GM21390 (cell line): Measurements from ENCODE around the gene AVPI1.
"Not testable (repeated sequence)": the region's sequence is repeated elsewhere in the genome, so short reads cannot be mapped to it uniquely, and the experiment has no call there.

Source experiments
- ATAC-seq: cut with Tn5 transposase; IDR thresholded peaks from one replicate; pipeline ENCODE4 v1.9.1; 2021; ENCODE audit not compliant: unreplicated experiment

The AVPI1 gene

DNA sequence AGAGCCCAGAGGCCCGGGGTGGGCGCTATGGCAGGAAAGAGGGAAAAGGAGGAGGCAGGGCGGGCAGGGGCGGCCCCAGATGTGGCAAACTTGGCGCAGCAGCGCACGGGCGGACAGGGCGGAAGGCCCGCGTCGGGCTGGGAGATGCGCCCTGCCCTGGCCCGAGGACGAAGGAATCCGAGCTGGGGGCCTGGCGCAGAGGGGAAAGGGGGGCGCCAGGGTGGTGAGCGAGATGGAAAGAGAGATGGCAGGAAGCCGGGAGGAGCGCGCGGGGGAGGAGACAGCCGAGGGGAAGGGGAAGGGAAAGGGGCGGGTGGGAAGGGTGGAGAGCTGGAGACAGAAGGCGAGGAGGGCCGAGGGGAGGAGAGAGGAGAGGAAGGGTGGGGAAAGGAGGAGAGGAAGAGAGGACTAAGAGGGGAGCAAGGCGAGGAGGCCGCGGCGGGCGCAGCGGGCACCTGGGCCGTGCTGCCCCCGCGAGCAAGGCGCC is 26.3 kb upstream of the AVPI1 start, which contains the start of gene MARVELD1:
Gene MARVELD1, plus strand, starts transcription at position 392 of the 487 bp plus-strand sequence. CDS start 147 bp downstream, outside the sequence.
- no peak for ATAC-seq

DNA sequence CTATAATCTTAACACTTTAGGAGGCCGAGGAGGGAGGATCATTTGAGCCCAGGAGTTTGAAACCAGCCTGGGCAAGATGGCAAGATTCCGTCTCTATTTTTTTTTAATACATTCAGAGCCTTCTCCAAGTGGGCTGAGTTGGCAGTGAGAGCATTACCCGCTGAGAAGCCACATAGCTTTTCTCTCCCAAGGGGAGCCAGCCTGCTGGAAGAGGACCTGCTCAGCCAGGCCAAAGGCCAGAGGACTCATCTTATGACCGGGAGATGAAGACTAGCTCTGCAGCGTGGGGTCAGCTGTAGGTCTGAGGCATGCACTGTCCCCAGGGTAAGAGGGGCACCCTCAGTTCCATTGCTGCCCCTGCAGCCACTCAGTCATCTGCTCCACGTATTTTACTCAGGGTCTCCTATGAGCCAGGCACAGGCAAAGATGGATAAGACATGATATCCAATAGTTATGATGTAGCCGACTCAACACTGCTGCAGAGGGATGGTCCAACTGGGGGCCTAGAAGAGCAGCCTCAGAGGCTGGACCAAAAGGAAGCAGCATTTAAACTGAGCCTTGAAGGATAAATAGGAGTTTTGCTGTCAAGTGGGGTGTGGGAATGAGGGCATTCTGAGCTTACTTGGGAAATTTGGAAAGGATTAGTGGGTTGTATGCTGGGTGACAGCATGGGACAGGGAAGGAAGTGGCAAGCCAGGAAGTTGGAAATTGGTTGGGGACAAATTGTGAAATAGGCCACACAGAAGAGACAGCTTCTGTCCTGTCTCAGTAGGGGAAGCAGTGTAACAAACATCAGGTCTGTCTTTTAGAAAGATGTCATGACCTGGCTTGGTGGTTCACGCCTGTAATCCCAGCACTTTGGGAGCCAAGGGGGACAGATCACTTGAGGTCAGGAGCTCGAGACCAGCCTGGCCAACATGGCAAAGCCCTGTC is 24.9 kb upstream of the AVPI1 start:
- no peak for ATAC-seq

DNA sequence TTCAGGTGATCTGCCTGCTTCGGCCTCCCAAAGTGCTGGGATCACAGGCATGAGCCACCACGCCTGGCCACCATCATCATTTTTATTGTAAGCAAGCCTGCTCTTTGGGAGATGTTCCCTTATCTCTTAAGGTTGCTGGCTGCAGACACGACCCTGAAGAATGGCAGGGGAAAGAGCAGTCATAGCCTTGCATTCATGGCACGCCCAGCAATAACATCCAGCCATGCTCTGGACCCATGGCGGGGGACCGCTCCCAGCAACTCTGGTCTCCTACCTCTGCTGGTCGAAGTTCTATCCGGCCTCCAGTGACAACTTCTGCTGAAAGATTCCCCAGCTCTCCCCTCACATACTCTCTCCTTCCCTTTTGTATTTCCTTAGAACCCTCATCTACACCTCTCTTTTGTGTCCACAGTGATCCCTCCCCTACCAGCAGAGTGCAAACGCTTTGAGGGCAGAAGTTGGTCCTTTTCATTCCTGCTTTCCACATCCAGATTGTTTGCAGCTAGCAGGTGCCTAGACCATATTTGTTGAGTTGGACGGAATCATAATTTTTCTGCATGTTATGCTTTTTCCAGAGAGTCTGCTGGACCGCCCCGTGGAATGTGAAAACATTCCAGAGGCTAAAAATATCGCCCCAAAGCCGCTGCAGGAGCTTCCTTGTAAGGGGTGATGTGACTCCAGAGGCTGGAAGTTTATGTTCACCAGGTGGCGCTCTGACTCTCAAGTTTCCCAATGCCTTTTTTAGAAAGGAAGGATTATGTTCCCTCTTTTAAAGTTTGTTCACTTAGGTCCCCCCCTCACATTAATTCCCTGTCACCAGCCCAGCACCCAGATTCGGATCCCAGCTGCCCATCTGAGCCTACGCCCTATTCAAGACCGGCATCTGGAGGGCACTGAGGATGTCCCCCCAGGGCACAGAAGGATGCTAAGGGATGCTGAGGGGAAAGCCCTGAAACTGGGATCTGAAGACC is 22.2 kb upstream of the AVPI1 start:
- no peak for ATAC-seq

DNA sequence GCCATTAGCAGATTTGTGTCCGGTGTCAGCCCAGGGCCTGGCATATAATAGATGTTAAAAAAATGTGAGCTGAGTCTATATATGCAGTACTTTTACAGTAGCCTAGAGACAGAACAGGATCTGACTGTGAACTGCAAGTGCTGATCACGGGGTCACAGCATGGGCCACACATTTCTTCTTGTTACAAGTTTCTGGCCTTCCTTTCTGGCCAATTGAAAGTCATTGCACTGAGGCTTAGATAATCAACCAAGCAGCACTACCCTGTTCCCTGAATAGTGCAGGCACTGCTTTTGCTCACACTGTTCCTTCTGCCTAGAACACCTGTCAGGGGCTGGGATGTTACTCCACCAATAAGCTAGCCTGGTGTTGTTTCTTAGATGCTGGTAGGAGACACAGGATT is 21.1 kb upstream of the AVPI1 start:
- no peak for ATAC-seq

DNA sequence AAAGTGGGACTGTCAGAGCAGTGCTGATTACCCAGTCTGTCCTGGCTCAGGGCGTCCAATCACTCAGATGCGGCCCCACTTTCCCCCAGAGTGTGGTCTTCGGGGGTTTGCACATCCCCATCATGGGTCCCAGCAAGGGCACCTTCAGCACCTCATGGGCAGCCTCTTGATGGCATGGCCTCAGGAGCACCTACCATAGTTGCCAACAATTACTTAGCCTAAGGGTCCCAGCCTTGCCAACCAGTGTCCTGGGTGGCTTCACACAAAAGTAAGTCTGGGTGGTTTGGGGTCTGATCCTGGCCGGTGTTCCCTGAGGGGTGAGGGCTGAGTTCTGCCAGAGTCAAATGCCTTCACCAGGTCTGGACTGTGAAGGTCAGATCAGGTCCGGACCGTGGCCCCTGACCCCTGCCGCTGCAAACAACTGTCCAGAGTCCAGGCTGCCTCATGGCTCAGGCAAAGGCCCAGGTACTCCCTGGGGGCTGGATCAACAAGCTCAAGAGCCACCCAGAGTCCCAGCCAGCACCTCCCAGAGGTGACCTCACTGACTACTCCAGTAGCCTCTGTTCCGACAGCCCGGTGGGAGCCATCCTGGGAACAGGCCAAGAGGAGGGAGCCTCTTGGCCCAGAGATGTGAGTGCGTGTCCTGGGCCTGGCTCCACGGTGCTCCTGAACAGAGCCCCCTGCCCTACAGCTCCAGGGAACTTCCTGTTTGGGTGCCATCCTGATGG is 20.3 kb upstream of the AVPI1 start:
- ATAC-seq, result no peak

DNA sequence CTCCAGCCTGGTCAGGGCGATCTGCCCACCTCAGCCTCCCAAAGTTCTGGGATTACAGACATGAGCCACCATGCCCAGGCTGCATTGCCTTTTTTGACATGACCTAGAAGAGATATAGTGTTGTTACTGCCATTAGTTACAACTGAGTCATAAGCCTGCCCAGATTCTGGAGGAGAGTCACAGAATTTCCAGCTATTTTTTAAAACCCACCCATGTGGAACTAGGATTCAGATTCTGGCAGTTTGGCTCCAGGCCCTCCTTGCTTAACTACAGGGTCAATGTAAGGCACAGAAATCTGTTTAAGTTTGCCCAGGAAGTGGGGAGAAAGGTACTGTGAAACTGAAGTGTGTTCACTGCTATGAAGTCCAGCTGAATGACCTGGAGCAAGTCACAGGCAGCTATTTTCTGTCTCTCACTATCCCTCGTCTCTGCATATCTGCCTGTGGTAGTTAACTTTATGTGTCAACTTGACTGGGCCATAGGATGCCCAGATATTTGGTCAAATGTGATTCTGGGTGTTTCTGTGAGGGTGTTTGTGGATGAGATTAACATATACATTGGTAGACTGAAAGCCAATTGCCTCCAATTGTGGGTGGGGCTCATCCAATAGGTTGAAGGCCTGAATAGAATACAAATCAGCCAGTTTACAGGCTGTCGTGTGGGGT is 18.1 kb upstream of the AVPI1 start:
- no peak for ATAC-seq

DNA sequence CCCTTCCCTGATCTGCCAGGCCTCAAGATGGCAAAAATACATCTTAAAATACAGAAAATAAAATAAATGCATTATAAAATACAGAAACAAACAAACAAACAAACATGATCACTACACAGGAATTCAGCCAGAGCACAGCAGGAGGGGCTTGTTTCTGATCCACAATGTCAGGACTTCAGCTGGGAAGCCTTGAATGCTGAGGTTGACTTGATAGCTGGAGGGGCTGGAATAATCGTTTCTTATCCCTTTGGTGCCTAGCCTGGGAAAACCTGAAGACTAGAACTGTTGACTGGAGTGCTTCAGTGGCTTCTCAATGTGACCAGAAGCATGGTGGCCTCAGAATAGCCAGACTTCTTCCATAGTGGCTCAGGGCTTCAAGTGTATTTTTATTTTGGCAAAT is 17.3 kb upstream of the AVPI1 start:
- no peak for ATAC-seq

DNA sequence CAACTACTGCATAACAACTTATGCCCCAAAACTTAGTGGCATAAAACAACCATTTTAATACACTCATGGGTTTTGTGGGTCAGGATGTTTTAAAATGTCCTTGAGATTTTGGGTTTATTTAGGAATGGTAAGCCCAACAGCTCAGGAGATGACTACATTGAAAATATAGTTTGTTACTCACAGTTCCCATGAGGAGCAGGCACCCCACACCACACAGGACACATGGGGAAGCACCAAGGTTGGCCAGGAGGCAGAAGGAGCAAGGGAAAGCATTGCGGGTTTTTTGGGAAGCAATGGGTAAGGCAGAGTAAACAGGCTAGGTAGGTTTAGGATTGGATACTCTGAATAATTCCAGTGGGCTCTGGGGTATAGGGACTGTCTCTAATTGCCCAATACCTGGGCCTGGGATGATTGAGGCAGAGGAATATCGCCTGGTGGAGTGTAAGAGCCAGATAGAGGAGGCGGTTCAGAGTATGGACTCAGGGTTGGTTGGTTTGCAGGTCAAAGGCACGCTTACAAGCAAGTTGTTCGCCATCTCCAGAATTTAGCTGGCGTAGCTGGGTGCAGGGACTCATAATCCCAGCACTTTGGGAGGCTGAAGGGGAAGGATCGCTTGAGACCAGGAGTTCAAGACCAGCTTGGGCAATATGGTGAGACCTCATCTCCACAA is 16.5 kb upstream of the AVPI1 start:
- ATAC-seq, result no peak

DNA sequence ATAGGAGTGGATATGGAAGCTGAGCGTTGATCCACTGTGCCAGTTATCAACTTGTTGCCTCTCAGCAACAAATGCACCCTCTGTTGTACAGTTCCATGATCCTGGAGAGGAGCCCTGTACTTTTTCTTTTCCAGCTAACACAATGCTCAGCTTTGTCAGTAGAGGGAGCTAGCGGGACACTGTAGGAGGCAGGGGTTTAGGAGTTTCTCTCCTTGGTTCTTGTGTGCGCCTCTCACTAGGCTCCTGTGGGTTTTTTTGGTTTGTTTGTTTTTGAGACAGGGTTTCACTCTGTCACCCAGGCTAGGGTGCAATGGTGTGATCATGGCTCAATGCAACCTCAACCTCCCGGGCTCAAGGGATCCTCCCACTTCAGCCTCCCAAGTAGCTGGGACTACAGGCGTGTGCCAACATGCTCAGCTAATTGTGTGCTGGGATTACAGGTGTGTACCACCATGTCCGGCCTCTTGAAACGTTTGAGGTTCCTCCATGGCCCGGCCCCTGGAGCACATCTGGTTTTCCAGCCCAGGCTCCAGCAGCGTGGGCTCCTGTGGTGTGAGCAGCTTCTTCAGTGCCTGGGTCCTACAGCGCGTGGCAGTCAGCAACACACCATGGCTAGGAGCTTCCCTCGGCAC is 14.5 kb upstream of the AVPI1 start:
- ATAC-seq, result peak; percentile 77

DNA sequence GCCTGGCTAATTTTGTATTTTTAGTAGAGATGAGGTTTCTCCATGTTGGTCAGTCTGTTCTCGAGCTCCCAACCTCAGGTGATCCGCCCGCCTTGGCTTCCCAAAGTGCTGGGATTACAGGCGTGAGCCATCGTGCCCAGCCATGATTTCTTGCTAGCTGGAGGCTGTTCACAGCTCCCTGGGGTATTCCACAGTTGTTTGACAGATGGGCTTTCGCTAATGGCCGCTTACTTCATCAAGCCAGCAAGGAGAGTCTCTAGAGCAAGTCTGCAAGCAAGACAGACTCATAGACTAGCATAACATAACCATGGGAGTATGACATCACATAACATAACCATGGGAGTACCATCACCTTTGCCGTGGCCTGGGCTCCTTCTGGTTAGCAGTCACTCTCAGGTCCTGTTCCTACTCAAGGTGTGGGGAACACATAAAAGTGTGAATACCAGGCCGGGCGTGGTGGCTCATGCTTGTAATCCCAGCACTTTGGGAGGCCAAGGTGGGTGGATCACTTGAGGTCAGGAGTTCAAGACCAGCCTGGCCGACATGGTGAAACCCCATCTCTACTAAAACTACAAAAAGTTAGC is 11.1 kb upstream of the AVPI1 start:
- not testable (repeated sequence) for ATAC-seq

DNA sequence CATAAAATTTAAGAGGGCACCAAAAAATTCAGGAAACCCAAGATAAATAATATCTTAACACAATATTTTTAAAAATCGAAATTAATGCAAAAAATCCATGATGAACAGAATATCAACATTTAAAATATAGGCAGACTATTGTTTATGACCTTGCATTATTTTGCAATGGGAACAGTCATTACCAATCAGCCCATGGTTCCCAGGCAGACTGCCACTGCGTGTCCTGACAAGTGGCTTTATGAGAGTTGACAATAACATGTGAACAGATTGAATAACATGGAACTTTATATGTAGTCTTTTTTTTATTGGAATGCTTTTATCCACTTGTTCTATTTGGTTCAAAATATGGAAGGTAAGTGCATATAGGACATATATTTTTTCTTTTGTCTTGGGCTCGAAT is 3.1 kb upstream of the AVPI1 start:
- no peak for ATAC-seq

DNA sequence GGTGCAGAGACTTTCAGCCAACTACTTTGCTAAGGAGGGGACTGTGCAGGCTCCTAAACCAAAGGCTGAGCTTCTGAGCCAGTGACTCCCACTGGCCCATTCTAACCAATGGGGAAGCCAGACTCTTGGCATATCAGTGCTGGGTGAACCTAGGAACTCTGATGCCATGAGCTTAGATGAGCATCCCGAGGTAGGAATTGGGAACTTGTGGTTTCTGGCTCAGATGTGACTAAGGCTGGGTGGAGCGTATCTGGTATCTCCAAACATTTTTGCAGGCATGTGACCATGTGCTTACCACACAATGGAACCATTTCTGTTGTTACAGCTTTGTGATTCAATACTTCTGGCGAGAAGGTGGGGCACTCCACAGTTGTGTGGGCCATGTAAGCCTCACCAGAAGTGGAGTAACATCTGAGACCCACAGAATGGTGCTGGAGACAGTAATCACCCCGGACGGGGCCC is 2.5 kb upstream of the AVPI1 start:
- ATAC-seq, result no peak

DNA sequence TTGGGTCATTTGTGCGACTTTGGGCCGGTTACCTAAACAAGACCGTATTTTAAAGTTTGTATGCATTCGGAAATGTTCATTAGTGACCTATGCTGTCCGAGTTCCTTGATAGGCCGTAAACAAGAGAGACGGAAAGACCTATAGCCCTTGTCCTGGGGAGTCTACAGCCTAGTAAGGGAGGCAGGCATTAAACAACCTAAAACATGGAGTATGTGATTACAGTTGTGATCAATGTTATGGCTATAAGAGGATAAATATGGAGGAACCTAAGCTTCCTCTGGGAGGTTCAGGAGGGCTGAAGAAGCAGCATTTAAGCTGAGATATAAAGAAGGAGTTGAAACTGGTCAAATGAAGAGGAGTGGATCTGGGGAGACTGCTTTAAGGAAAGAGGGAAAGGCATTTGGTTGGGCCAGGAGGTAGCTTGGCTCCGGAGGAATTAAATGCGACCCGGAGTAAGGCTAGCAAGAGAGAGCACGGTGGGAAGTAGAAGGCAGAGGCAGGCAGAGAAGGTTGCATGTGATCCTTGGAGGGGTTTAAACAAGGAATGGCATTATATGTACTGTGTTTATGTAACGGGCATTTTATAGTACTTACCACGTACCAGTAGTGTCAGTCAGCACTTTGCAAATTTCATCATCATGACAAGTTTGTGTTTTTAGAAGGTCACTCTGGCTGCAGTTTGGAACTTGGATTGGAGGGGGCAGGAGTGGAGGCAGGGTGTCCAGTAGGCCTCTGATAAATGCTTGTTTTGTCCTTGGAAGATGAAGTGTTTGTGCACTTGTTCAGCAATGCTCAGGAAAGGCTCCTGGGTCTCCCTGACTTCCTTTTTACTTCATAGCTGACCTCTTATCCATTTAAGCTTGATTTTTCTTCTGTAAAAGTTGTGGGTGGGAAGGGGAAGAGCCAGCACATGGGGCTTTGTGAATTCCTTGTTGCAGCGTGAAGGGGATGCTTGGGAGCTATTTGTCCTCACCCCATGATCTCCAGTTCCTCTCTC is 1.0 kb upstream of the AVPI1 start:
- ATAC-seq, result no peak

DNA sequence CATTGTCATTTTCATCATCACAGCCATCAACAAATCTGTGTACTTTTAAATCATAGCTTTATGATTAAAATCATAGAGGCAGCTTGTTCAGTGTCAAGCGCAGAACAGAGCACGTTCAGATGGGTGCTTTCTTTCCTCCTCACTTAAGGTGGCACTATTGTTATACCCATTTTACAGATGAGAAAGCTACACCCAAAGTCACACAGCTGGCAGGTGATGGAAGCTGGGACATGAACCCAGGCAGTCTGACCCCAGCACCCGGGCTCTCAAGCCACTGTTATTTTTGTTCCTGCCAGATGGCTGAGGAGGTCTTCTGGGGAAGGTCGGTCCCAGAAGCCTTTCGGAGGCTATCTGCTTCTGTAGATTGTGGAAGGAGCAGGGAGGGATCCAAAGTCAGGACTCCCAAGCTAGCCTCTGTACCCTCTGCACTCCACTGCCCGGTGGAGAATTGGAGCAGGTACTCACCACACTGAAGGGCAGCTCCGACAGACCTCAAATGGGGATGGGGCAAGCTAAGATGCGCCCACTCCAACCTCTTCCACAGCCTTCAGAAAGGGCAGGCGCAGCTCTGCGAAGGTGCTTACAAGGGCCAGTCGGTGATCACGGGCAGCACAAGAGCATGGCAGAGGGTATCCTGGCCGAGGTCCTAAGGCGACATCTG is 610 bp downstream of the AVPI1 start:
- ATAC-seq, result no peak

DNA sequence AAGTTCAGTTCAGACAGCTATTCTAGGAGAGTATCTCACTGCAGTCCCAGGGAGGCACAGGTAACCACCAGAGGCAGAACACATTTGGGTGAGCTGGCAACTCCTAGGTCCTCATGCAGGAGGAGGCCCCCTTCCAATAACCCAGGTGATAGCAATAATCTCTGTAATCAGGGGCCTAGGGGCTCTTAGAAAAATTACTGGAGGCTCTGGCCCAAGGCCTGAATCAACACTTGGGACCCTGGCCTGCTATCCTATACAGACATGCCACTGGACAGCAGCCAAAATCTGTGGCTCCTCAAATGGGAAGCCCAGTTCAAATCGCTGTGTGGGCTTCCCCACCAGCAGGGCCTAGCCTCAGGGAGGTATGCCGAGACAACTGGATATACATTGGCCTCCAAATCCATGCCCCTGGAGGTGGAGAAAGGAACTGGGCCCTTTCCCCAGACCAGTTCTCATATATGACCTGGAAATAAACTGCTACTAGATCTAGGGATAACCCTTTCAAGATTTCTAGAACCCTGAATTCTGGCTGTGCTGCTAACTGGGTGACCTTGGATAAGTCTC is 1.6 kb downstream of the AVPI1 start:
- no peak for ATAC-seq

DNA sequence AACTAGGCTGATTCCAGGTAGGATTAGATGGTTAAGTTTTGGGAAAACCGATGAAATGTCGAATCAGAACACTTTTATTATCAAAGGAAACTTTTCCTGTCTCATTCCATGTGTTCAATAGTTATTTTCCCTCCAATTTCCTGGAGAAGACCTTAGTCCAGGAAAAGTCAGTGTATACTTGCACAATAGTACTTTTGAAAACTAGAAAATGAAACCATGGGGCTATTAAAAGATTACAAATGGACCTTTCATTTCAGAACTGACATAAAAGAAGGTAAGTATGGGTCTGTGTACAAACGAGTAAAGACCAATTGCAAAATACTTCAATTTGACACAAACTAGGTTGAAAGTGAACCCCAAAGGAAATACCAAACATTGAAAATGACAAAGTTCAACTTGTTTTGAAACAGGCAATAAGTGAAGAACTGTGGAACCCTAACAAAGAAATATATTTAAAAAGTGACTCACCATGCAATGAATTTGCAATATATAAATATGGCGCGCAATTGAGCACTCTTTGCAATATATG is 2.1 kb downstream of the AVPI1 start:
- no peak for ATAC-seq

DNA sequence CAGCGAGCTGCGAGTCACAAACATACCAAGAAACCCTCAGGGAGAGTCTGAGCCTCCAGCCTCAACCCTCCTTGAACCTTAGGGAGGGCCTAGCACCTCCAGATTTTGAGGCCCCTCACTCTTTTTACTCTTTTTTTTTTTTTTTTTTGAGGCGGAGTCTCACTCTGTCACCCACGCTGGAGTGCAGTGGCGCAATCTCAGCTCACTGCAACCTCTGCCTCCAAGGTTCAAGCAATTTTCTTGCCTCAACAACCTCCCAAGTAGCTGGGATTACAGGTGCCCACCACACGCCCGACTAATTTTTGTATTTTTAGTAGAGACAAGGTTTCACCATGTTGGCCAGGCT is 2.7 kb downstream of the AVPI1 start:
- not testable (repeated sequence) for ATAC-seq
